ENCODE measurements around the gene GGA1. TPM values are rescaled to one million over a fixed set of nuclear protein-coding genes. Genes with fewer than 3 reads are reported as not detected.
A peak's percentile ranks its signal among the peaks of the same experiment; 100 is the strongest.

Gene GGA1
- total RNA-seq, 6 donors from 2014 or later: 52.4 to 226 (median 68.3) TPM

- H3K4me1 ChIP-seq: peaks cover 69 to 82% (median 74%) of the 10 kb centered on the region in 4 donors
- peak in 3 of 4 donors; percentile 10 to 58 (median 49) for TF ChIP-seq POLR2A (IDR thresholded peaks at IDR 0.05)
- peak in 2 of 4 donors; percentile 16 to 70 for TF ChIP-seq EP300 (IDR thresholded peaks at IDR 0.05)
- TF ChIP-seq POLR2AphosphoS5 (IDR thresholded peaks at IDR 0.05): peak; percentile 69 to 80
- peak; percentile 83 to 93 (median 88) for TF ChIP-seq CTCF (IDR thresholded peaks at IDR 0.05)
- ATAC-seq (ENCODE audit: low FRiP score in 2 of 2) (peak; percentile 81 to 84), DNase-seq (peak; percentile 92 to 93)
- H3K27me3 ChIP-seq: peaks cover 0 to 15% (median 2%) of the 10 kb centered on the region in 4 donors
- H3K9me3 ChIP-seq: no peaks in the 10 kb centered on the region
- H3K36me3 ChIP-seq: peaks cover under 1 to 7% (median 4%) of the 10 kb centered on the region in 4 donors
- WGBS, 2 donors: 0 to 4% methylated on average over 3 to 23 of the region's 56 CpGs
- peak overlapping the region; percentile 69 to 87 (median 84) for H3K4me3 ChIP-seq
- H3K27ac ChIP-seq: peak overlapping the region; percentile 97 to 99 (median 99)
Observed at GRCh38 chr22:37561212-37562048, 47.2 kb upstream of the GGA1 start.

- H3K4me3 ChIP-seq: peak overlapping the region in 3 of 4 donors; percentile 69 to 87 (median 82)
- peaks cover 5 to 15% (median 9%) of the 10 kb centered on the region in 4 donors for H3K36me3 ChIP-seq
- peak overlapping the region; percentile 97 to 99 (median 99) for H3K27ac ChIP-seq
- WGBS, 2 donors: 59 to 66% methylated on average over 14 of the region's 14 CpGs
- peak in 1 of 6 experiments; percentile 45 for TF ChIP-seq CTCF (IDR thresholded peaks at IDR 0.05)
- no peak for TF ChIP-seq POLR2AphosphoS5 (IDR thresholded peaks at IDR 0.05)
- TF ChIP-seq EP300 (IDR thresholded peaks at IDR 0.05): no peak
- H3K9me3 ChIP-seq: no peaks in the 10 kb centered on the region
- H3K4me1 ChIP-seq: peaks cover 69 to 85% (median 76%) of the 10 kb centered on the region in 4 donors
- no peak for DNase-seq
- H3K27me3 ChIP-seq: peaks cover 0 to 15% (median 2%) of the 10 kb centered on the region in 4 donors
- no peak for ATAC-seq (ENCODE audit: low FRiP score in 2 of 2)
Observed at GRCh38 chr22:37562049-37562875, 46.4 kb upstream of the GGA1 start.

GRCh38 chr22:37563153-37564081 is 45.2 kb upstream of the GGA1 start:
- WGBS, 2 donors: 37 to 41% methylated on average over 12 to 14 of the region's 14 CpGs
- H3K27ac ChIP-seq: peak overlapping the region; percentile 97 to 99 (median 99)
- H3K4me3 ChIP-seq: peak overlapping the region in 1 of 4 donors; percentile 87
- no peaks in the 10 kb centered on the region for H3K9me3 ChIP-seq
- H3K36me3 ChIP-seq: peaks cover 5 to 25% (median 13%) of the 10 kb centered on the region in 4 donors
- DNase-seq: peak in 1 of 2 donors; percentile 77
- ATAC-seq (ENCODE audit: low FRiP score in 2 of 2): peak; percentile 27 to 57
- peaks cover 72 to 88% (median 76%) of the 10 kb centered on the region in 4 donors for H3K4me1 ChIP-seq
- peaks cover 0 to 15% (median 2%) of the 10 kb centered on the region in 4 donors for H3K27me3 ChIP-seq
- TF ChIP-seq POLR2AphosphoS5 (IDR thresholded peaks at IDR 0.05): peak; percentile 49 to 50
- TF ChIP-seq POLR2A (IDR thresholded peaks at IDR 0.05): no peak

GRCh38 chr22:37564111-37564711 is 44.4 kb upstream of the GGA1 start:
- Histone ChIP-seq H3K9me3 (no peaks in the 10 kb centered on the region), H3K4me1 (peaks cover 79 to 96% (median 83%) of the 10 kb centered on the region in 4 donors), H3K27ac (peak overlapping the region; percentile 97 to 99 (median 99)), H3K36me3 (peaks cover 5 to 31% (median 17%) of the 10 kb centered on the region in 4 donors), H3K27me3 (peaks cover 0 to 15% (median 2%) of the 10 kb centered on the region in 4 donors), H3K4me3 (peak overlapping the region in 1 of 4 donors; percentile 9)
- TF ChIP-seq POLR2AphosphoS5 (IDR thresholded peaks at IDR 0.05): no peak
- TF ChIP-seq POLR2A (IDR thresholded peaks at IDR 0.05): no peak
- no peak for TF ChIP-seq EP300 (IDR thresholded peaks at IDR 0.05)
- no peak for TF ChIP-seq CTCF (IDR thresholded peaks at IDR 0.05)
- WGBS, 2 donors: 57 to 65% methylated on average over 7 of the region's 7 CpGs
- DNase-seq (no peak), ATAC-seq (ENCODE audit: low FRiP score in 2 of 2) (no peak)

Measured in upper lobe of left lung (tissue), 6 donors.